H9 (cell line): ENCODE data around the gene SYDE2. TPM values are rescaled to one million over a fixed set of nuclear protein-coding genes. Genes with fewer than 3 reads are reported as not detected.

Experiments
- DNase-seq: peaks from one replicate; pipeline ENCODE4 v3.0.0-alpha.2; 2017
- H2AFZ ChIP-seq: one replicate; pipeline ENCODE4 v1.6.1; 2013; ENCODE audit warnings: mild to moderate bottlenecking, low read length, control low read depth, moderate library complexity
- H2AK5ac ChIP-seq: 2 replicates; pipeline ENCODE4 v1.6.1; 2013; ENCODE audit warnings: low read length, control low read depth, mixed read lengths; ENCODE audit not compliant: insufficient read length
- H2BK120ac ChIP-seq: one replicate; pipeline ENCODE4 v1.6.1; 2013; ENCODE audit warnings: low read depth, mild to moderate bottlenecking, low read length, control low read depth, inconsistent platforms; ENCODE audit not compliant: poor library complexity, severe bottlenecking
- H2BK12ac ChIP-seq: 2 replicates; pipeline ENCODE4 v1.6.1; 2013; ENCODE audit warnings: low read length, control low read depth, mixed read lengths, low read depth; ENCODE audit not compliant: insufficient read length
- H2BK15ac ChIP-seq: 2 replicates; pipeline ENCODE4 v1.6.1; 2013; ENCODE audit warnings: low read depth, low read length, control low read depth
- H2BK20ac ChIP-seq: one replicate; pipeline ENCODE4 v1.6.1; 2013; ENCODE audit warnings: low read depth, mild to moderate bottlenecking, low read length, control low read depth, inconsistent platforms; ENCODE audit not compliant: poor library complexity, severe bottlenecking
- H2BK5ac ChIP-seq: 2 replicates; pipeline ENCODE4 v1.6.1; 2013; ENCODE audit warnings: low read length, control low read depth, mixed read lengths; ENCODE audit not compliant: insufficient read length
- H3K14ac ChIP-seq: 2 replicates; pipeline ENCODE4 v1.6.1; 2013; ENCODE audit warnings: low read length, control low read depth; ENCODE audit not compliant: insufficient read depth
- H3K18ac ChIP-seq: 2 replicates; pipeline ENCODE4 v1.6.1; 2013; ENCODE audit warnings: low read depth, mild to moderate bottlenecking, mixed read lengths, low read length, control low read depth; ENCODE audit not compliant: insufficient read length
- H3K23ac ChIP-seq: 2 replicates; pipeline ENCODE4 v1.6.1; 2013; ENCODE audit warnings: low read length, control low read depth, mixed read lengths, low read depth; ENCODE audit not compliant: insufficient read length
- H3K23me2 ChIP-seq: 2 replicates; pipeline ENCODE4 v1.6.1; 2013; ENCODE audit warnings: low read depth, mild to moderate bottlenecking, mixed read lengths, low read length, control low read depth; ENCODE audit not compliant: insufficient read length, poor library complexity, severe bottlenecking
- H3K27ac ChIP-seq: 2 replicates; pipeline ENCODE4 v1.5.1; 2013; ENCODE audit warnings: low read length, control low read depth, mixed read lengths, low read depth; ENCODE audit not compliant: insufficient read length
- H3K27me3 ChIP-seq: 2 replicates; pipeline ENCODE4 v1.6.1; 2013; ENCODE audit warnings: low read length, control low read depth, inconsistent platforms; ENCODE audit not compliant: insufficient read depth
- H3K4ac ChIP-seq: 2 replicates; pipeline ENCODE4 v1.6.1; 2013; ENCODE audit warnings: low read depth, mild to moderate bottlenecking, control low read depth, inconsistent platforms, low read length, moderate library complexity
- H3K4me1 ChIP-seq: 2 replicates; pipeline ENCODE4 v1.6.1; 2013; ENCODE audit warnings: low read length, control low read depth, inconsistent platforms; ENCODE audit not compliant: insufficient read depth
- H3K4me2 ChIP-seq: 2 replicates; pipeline ENCODE4 v1.6.1; 2013; ENCODE audit warnings: low read length, control low read depth, mixed read lengths; ENCODE audit not compliant: insufficient read length, insufficient read depth
- H3K56ac ChIP-seq: 2 replicates; pipeline ENCODE4 v1.6.1; 2013; ENCODE audit warnings: low read depth, mild to moderate bottlenecking, mixed read lengths, low read length, control low read depth; ENCODE audit not compliant: insufficient read length
- H3K79me1 ChIP-seq: 2 replicates; pipeline ENCODE4 v1.6.1; 2013; ENCODE audit warnings: low read depth, mild to moderate bottlenecking, moderate library complexity, low read length, control low read depth, inconsistent platforms; ENCODE audit not compliant: insufficient read depth, poor library complexity, severe bottlenecking
- H3K79me2 ChIP-seq: 2 replicates; pipeline ENCODE4 v1.6.1; 2013; ENCODE audit warnings: low read length, control low read depth, inconsistent platforms; ENCODE audit not compliant: insufficient read depth
- H3K9ac ChIP-seq: 2 replicates; pipeline ENCODE4 v1.6.1; 2013; ENCODE audit warnings: low read length, control low read depth, mixed read lengths; ENCODE audit not compliant: insufficient read length; ENCODE audit errors: extremely low read depth
- H3K9me3 ChIP-seq: one replicate; pipeline ENCODE4 v1.6.1; 2013; ENCODE audit warnings: low read depth, low read length, inconsistent platforms; ENCODE audit not compliant: control insufficient read depth
- H3T11ph ChIP-seq: one replicate; pipeline ENCODE4 v1.6.1; 2013; ENCODE audit warnings: mild to moderate bottlenecking, low read length, control low read depth, inconsistent platforms
- H4K20me1 ChIP-seq: one replicate; pipeline ENCODE4 v1.6.1; 2013; ENCODE audit not compliant: control insufficient read depth, insufficient read length, insufficient read depth
- H4K5ac ChIP-seq: 2 replicates; pipeline ENCODE4 v1.6.1; 2013; ENCODE audit warnings: low read depth, mild to moderate bottlenecking, mixed read lengths, low read length, control low read depth; ENCODE audit not compliant: insufficient read length
- H4K8ac ChIP-seq: replicated peaks from 2 replicates; pipeline ENCODE4 v1.6.1; 2013; ENCODE audit warnings: low read length, control low read depth, mixed read lengths, low read depth; ENCODE audit not compliant: insufficient read length
- H4K91ac ChIP-seq: 2 replicates; pipeline ENCODE4 v1.6.1; 2013; ENCODE audit warnings: low read depth, mild to moderate bottlenecking, moderate library complexity, mixed read lengths, low read length, control low read depth; ENCODE audit not compliant: insufficient read length
- H3K27ac Mint-ChIP-seq, 3 experiments: 2 replicates in 2 of 3; 3 replicates in 1 of 3; pipeline ENCODE4 v1.8.0; 2020 to 2021; ENCODE audit warnings: mixed read lengths in 3 of 3, mild to moderate bottlenecking in 1 of 3, moderate library complexity in 1 of 3
- H3K27me3 Mint-ChIP-seq: 2 replicates; pipeline ENCODE4 v1.8.0; 2021; ENCODE audit warnings: low read depth, mild to moderate bottlenecking, moderate library complexity, mixed read lengths
- H3K36me3 Mint-ChIP-seq, 3 experiments: 2 replicates in 2 of 3; 3 replicates in 1 of 3; pipeline ENCODE4 v1.8.0; 2020 to 2021; ENCODE audit warnings: low read depth in 3 of 3, mixed read lengths in 3 of 3; ENCODE audit not compliant: insufficient read depth in 1 of 3
- H3K4me1 Mint-ChIP-seq, 2 experiments: 2 replicates each; pipeline ENCODE4 v1.8.0; 2020; ENCODE audit warnings: mixed read lengths in 2 of 2
- H3K4me3 Mint-ChIP-seq, 2 experiments: 2 replicates in 1 of 2; 3 replicates in 1 of 2; pipeline ENCODE4 v1.8.0; 2020 to 2021; ENCODE audit warnings: mild to moderate bottlenecking in 2 of 2, mixed read lengths in 2 of 2, moderate library complexity in 1 of 2
- H3K9me3 Mint-ChIP-seq, 2 experiments: 2 replicates in 1 of 2; 3 replicates in 1 of 2; pipeline ENCODE4 v1.8.0; 2020; ENCODE audit warnings: mild to moderate bottlenecking in 2 of 2, mixed read lengths in 2 of 2, moderate library complexity in 1 of 2
- CTCF ChIP-seq: fragments of 200-600 bp; sonication (generic); conservative IDR thresholded peaks from 3 replicates; pipeline ENCODE4 v1.8.0; 2021; ENCODE audit warnings: antibody characterized with exemption, mild to moderate bottlenecking
- total RNA-seq: library from RNA; stranded (reverse); gene quantifications from 2 replicates; pipeline ENCODE4 v1.2.1, GENCODE V29; 2021

SYDE2 gene
- total RNA-seq, 1 experiment from 2014 or later = 12.4 TPM

GRCh38 chr1:85148524-85149250, 52.1 kb downstream of the SYDE2 start:
- Mint-ChIP-seq H3K27ac (peak overlapping the region in 1 of 3 experiments; percentile 42; a peak in 2 of 7 replicates), H3K4me3 (no peak overlapping the region)
- H2BK20ac ChIP-seq = no peak overlapping the region

More at GRCh38 chr1:85148524-85149250, 52.1 kb downstream of the SYDE2 start:
- no peak overlapping the region for H3K4ac ChIP-seq
- no peak overlapping the region for H3K9ac ChIP-seq
- no peak overlapping the region for H3K23ac ChIP-seq
- H3K14ac ChIP-seq = no peak overlapping the region
- H3T11ph ChIP-seq = no peak overlapping the region
- DNase-seq = no peak
- H3K27ac ChIP-seq = no peak overlapping the region
- peaks cover 42 to 49% of the 10 kb centered on the region in 2 experiments for H3K4me1 Mint-ChIP-seq
- no peak overlapping the region for H2BK120ac ChIP-seq
- H2AK5ac ChIP-seq = no peak overlapping the region
- no peaks in the 10 kb centered on the region for H3K27me3 ChIP-seq
- H4K8ac ChIP-seq = no peak overlapping the region
- H3K18ac ChIP-seq = no peak overlapping the region
- peaks cover 9% of the 10 kb centered on the region; the same call in 1 of the 2 replicates for H3K4me1 ChIP-seq
- H2AFZ ChIP-seq = no peak overlapping the region
- no peaks in the 10 kb centered on the region for H3K9me3 Mint-ChIP-seq
- H3K4me2 ChIP-seq = no peak overlapping the region
- TF ChIP-seq CTCF = no peak
- no peaks in the 10 kb centered on the region for H3K23me2 ChIP-seq
- no peaks in the 10 kb centered on the region for H3K9me3 ChIP-seq
- H3K79me1 ChIP-seq = no peaks in the 10 kb centered on the region
- H2BK12ac ChIP-seq = no peak overlapping the region
- H3K56ac ChIP-seq = no peak overlapping the region
- no peaks in the 10 kb centered on the region; a peak in 1 of 7 replicates for H3K36me3 Mint-ChIP-seq
- H4K91ac ChIP-seq = no peak overlapping the region
- no peak overlapping the region for H2BK5ac ChIP-seq
- no peak overlapping the region for H2BK15ac ChIP-seq
- no peaks in the 10 kb centered on the region for H3K27me3 Mint-ChIP-seq
- H4K5ac ChIP-seq = no peak overlapping the region
- H4K20me1 ChIP-seq = no peaks in the 10 kb centered on the region
- no peaks in the 10 kb centered on the region for H3K79me2 ChIP-seq
